ENCODE data around the gene E2F3.

DNA sequence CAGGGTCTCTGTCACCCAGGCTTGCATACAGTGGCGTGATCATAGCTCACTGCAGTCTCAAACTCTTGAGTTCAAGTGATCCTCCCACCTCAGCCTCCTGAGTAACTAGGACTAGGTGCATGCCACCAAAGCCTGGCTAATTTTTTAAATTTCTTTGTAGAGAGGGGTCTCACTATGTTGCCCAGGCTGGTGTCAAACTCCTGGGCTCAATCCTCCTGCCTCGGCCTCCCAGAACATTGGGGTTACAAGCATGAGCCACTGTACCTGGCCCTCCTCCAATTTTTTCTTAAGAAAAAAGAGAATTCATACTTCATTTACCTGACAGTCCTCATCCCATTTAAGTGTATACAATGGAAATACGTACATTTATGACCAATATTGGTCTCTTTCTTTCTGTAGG lies 37.9 kb downstream of the E2F3 start:
- TF ChIP-seq, protein P1, sequence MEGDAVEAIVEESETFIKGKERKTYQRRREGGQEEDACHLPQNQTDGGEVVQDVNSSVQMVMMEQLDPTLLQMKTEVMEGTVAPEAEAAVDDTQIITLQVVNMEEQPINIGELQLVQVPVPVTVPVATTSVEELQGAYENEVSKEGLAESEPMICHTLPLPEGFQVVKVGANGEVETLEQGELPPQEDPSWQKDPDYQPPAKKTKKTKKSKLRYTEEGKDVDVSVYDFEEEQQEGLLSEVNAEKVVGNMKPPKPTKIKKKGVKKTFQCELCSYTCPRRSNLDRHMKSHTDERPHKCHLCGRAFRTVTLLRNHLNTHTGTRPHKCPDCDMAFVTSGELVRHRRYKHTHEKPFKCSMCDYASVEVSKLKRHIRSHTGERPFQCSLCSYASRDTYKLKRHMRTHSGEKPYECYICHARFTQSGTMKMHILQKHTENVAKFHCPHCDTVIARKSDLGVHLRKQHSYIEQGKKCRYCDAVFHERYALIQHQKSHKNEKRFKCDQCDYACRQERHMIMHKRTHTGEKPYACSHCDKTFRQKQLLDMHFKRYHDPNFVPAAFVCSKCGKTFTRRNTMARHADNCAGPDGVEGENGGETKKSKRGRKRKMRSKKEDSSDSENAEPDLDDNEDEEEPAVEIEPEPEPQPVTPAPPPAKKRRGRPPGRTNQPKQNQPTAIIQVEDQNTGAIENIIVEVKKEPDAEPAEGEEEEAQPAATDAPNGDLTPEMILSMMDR (IDR thresholded peaks at IDR 0.05; ENCODE audit: insufficient read depth, low read depth, low read length): no peak
- TF ChIP-seq EZH2 (IDR thresholded peaks at IDR 0.05; ENCODE audit: insufficient read depth, low read length): no peak

Measured in astrocyte (in vitro differentiated cells and primary cell).